ENCODE data around the gene SLC6A19. TPM values are rescaled to one million over a fixed set of nuclear protein-coding genes. Genes with fewer than 3 reads are reported as not detected.

SLC6A19 gene
- polyA plus RNA-seq, 3 donors = not detected

GRCh38 chr5:1209489-1209852 is 8.1 kb downstream of the SLC6A19 start:
- Histone ChIP-seq H3K4me3 (replicated peaks in 1 of 3; ENCODE audit: low read depth in 2 of 3, low read length in 3 of 3) (no peak overlapping the region), H3K4me1 (ENCODE audit: control insufficient read depth in 1 of 2, insufficient read depth in 2 of 2, low read length in 2 of 2) (no peaks in the 10 kb centered on the region), H2AFZ (ENCODE audit: insufficient read depth, low read depth, low read length, poor library complexity, severe bottlenecking) (no peak overlapping the region), H3K36me3 (replicated peaks in 1 of 2; ENCODE audit: control insufficient read depth in 1 of 2, insufficient read depth in 2 of 2, low read length in 2 of 2) (no peaks in the 10 kb centered on the region), H3K9me3 (replicated peaks in 1 of 2; ENCODE audit: control insufficient read depth in 1 of 2, insufficient read depth in 1 of 2, low read length in 2 of 2) (no peaks in the 10 kb centered on the region), H3K27ac (ENCODE audit: low read depth in 1 of 2, low read length in 2 of 2) (no peak overlapping the region), H3K27me3 (ENCODE audit: control insufficient read depth in 2 of 2, insufficient read depth in 2 of 2, low read length in 2 of 2) (no peaks in the 10 kb centered on the region), H4K20me1 (ENCODE audit: insufficient read depth, low read length) (no peaks in the 10 kb centered on the region), H3K79me2 (ENCODE audit: insufficient read depth, low read length) (no peaks in the 10 kb centered on the region), H3K9ac (ENCODE audit: insufficient read depth, low read length, poor library complexity, severe bottlenecking) (no peak overlapping the region), H3K4me2 (replicated peaks; ENCODE audit: extremely low read depth, low read length, poor library complexity, severe bottlenecking) (no peak overlapping the region)
- no peak for DNase-seq
- Mint-ChIP-seq H3K27me3 (ENCODE audit: low read depth in 3 of 3) (peaks cover 3 to 11% (median 4%) of the 10 kb centered on the region in 3 donors), H3K36me3 (no peaks in the 10 kb centered on the region), H3K4me3 (no peak overlapping the region), H3K9me3 (peaks cover 0 to 6% (median 0%) of the 10 kb centered on the region in 7 donors), H3K4me1 (no peaks in the 10 kb centered on the region), H3K27ac (no peak overlapping the region)
- WGBS (ENCODE audit: insufficient coverage) = 88% methylated on average over 2 of the region's 2 CpGs
- TF ChIP-seq CTCF (IDR thresholded peaks at IDR 0.05) = no peak
- intact Hi-C loops (cut with micrococcal nuclease) = no loop called here

GRCh38 chr5:1209896-1210776 is 8.7 kb downstream of the SLC6A19 start:
- intact Hi-C loops (cut with micrococcal nuclease) = no loop called here
- no peaks in the 10 kb centered on the region for H3K4me1 Mint-ChIP-seq

More at GRCh38 chr5:1209896-1210776, 8.7 kb downstream of the SLC6A19 start:
- Histone ChIP-seq H4K20me1 (ENCODE audit: insufficient read depth, low read length) (no peaks in the 10 kb centered on the region), H3K4me3 (replicated peaks in 1 of 3; ENCODE audit: low read depth in 2 of 3, low read length in 3 of 3) (no peak overlapping the region), H3K27ac (ENCODE audit: low read depth in 1 of 2, low read length in 2 of 2) (no peak overlapping the region), H3K9me3 (replicated peaks in 1 of 2; ENCODE audit: control insufficient read depth in 1 of 2, insufficient read depth in 1 of 2, low read length in 2 of 2) (no peaks in the 10 kb centered on the region), H2AFZ (ENCODE audit: insufficient read depth, low read depth, low read length, poor library complexity, severe bottlenecking) (no peak overlapping the region), H3K9ac (ENCODE audit: insufficient read depth, low read length, poor library complexity, severe bottlenecking) (no peak overlapping the region), H3K4me1 (ENCODE audit: control insufficient read depth in 1 of 2, insufficient read depth in 2 of 2, low read length in 2 of 2) (no peaks in the 10 kb centered on the region), H3K79me2 (ENCODE audit: insufficient read depth, low read length) (no peaks in the 10 kb centered on the region), H3K36me3 (replicated peaks in 1 of 2; ENCODE audit: control insufficient read depth in 1 of 2, insufficient read depth in 2 of 2, low read length in 2 of 2) (no peaks in the 10 kb centered on the region), H3K27me3 (ENCODE audit: control insufficient read depth in 2 of 2, insufficient read depth in 2 of 2, low read length in 2 of 2) (no peaks in the 10 kb centered on the region), H3K4me2 (replicated peaks; ENCODE audit: extremely low read depth, low read length, poor library complexity, severe bottlenecking) (no peak overlapping the region)
- no peak for DNase-seq
- Mint-ChIP-seq H3K36me3 (no peaks in the 10 kb centered on the region), H3K27me3 (ENCODE audit: low read depth in 3 of 3) (peaks cover 2 to 11% (median 4%) of the 10 kb centered on the region in 3 donors), H3K27ac (no peak overlapping the region), H3K4me3 (no peak overlapping the region), H3K9me3 (peaks cover 0 to 6% (median 0%) of the 10 kb centered on the region in 7 donors)
- 89% methylated on average over 15 of the region's 21 CpGs for WGBS (ENCODE audit: insufficient coverage)
- TF ChIP-seq CTCF (IDR thresholded peaks at IDR 0.05) = no peak

All from CD14-positive monocyte (primary cell).